GM19025 (cell line): ENCODE results near the gene ERBB2.
"Not testable (repeated sequence)": the region's sequence is repeated elsewhere in the genome, so short reads cannot be mapped to it uniquely, and the experiment has no call there.

ENCODE experiments used
- ATAC-seq: cut with Tn5 transposase; IDR thresholded peaks from one replicate; pipeline ENCODE4 v1.9.1; 2021; ENCODE audit warnings: mild to moderate bottlenecking, low read depth, moderate library complexity; ENCODE audit not compliant: unreplicated experiment

The ERBB2 gene

GRCh38 chr17:39701784-39702422 lies 2.0 kb downstream of the ERBB2 start:
- ATAC-seq: no peak

- no peak for ATAC-seq
Measured at GRCh38 chr17:39702901-39703893, 3.3 kb downstream of the ERBB2 start.

GRCh38 chr17:39703913-39704312 lies 4.0 kb downstream of the ERBB2 start:
- no peak for ATAC-seq

- ATAC-seq: no peak
Measured at GRCh38 chr17:39704821-39705551, 5.1 kb downstream of the ERBB2 start.

- ATAC-seq: no peak
Measured at GRCh38 chr17:39705786-39706348, 6.0 kb downstream of the ERBB2 start.

GRCh38 chr17:39706383-39706782 lies 6.5 kb downstream of the ERBB2 start:
- no peak for ATAC-seq

GRCh38 chr17:39706921-39707337 lies 7.1 kb downstream of the ERBB2 start:
- ATAC-seq: no peak

GRCh38 chr17:39709319-39709997 lies 9.6 kb downstream of the ERBB2 start:
- ATAC-seq: no peak

GRCh38 chr17:39709998-39710964 lies 10.4 kb downstream of the ERBB2 start:
- ATAC-seq: no peak

- not testable (repeated sequence) for ATAC-seq
Measured at GRCh38 chr17:39711071-39711470, 11.2 kb downstream of the ERBB2 start.

GRCh38 chr17:39711851-39712250 lies 12.0 kb downstream of the ERBB2 start:
- no peak for ATAC-seq

- no peak for ATAC-seq
Measured at GRCh38 chr17:39714234-39714633, 14.4 kb downstream of the ERBB2 start.

- no peak for ATAC-seq
Measured at GRCh38 chr17:39715375-39716072, 15.7 kb downstream of the ERBB2 start.

- ATAC-seq: no peak
Measured at GRCh38 chr17:39716073-39716818, 16.4 kb downstream of the ERBB2 start.

GRCh38 chr17:39716879-39717536 lies 17.1 kb downstream of the ERBB2 start:
- no peak for ATAC-seq

GRCh38 chr17:39717660-39718059 lies 17.8 kb downstream of the ERBB2 start:
- no peak for ATAC-seq
